ENCODE data around the gene CYB5A.

The CYB5A gene

GRCh38 chr18:74234326-74235171, 57.2 kb downstream of the CYB5A start:
- H3K23ac ChIP-seq (ENCODE audit: low read length), result no peak overlapping the region
- peak in 1 of 2 donors; percentile 45 for DNase-seq
- H3K4me1 ChIP-seq (ENCODE audit: control insufficient read depth in 1 of 2, insufficient read depth in 2 of 2, low read length in 2 of 2), result peaks cover 0 to 3% of the 10 kb centered on the region in 2 experiments
- WGBS (ENCODE audit: extremely low coverage, insufficient coverage, insufficient read length), result no CpG with 5 or more reads among the region's 10 CpGs
- H3K9me3 ChIP-seq (ENCODE audit: insufficient read depth, low read depth, low read length), result no peaks in the 10 kb centered on the region
- no peak overlapping the region for H2BK5ac ChIP-seq (ENCODE audit: low read depth, low read length, poor library complexity)
- H3K27ac ChIP-seq (ENCODE audit: low read depth, low read length), result no peak overlapping the region
- H3K36me3 ChIP-seq (ENCODE audit: control insufficient read depth in 1 of 2, insufficient read depth in 2 of 2, low read length in 2 of 2), result no peaks in the 10 kb centered on the region
- H3K79me1 ChIP-seq (ENCODE audit: low read length), result no peaks in the 10 kb centered on the region
- no peak overlapping the region for H3K4me3 ChIP-seq (ENCODE audit: low read depth, low read length)
- H2AFZ ChIP-seq (ENCODE audit: insufficient read depth, low read length, poor library complexity), result no peak overlapping the region
- no peak overlapping the region for H2BK120ac ChIP-seq (ENCODE audit: insufficient read depth, low read length, poor library complexity)
- no peak overlapping the region for H4K12ac ChIP-seq (ENCODE audit: low read depth, low read length)
- H2BK12ac ChIP-seq (ENCODE audit: low read length), result no peak overlapping the region
- no peak overlapping the region for H3K14ac ChIP-seq (ENCODE audit: low read length)
- no peak overlapping the region for H3K9ac ChIP-seq (ENCODE audit: low read length)
- H3K79me2 ChIP-seq (ENCODE audit: control insufficient read depth, insufficient read depth, low read length, poor library complexity), result no peaks in the 10 kb centered on the region
- H3K4me2 ChIP-seq (ENCODE audit: low read length), result no peak overlapping the region
- no peak overlapping the region for H2AK5ac ChIP-seq (ENCODE audit: low read length)
- H3K18ac ChIP-seq (ENCODE audit: low read length), result no peak overlapping the region
- no peaks in the 10 kb centered on the region for H3K27me3 ChIP-seq (ENCODE audit: insufficient read depth, low read length)
- no peak overlapping the region for H4K91ac ChIP-seq (ENCODE audit: low read depth, low read length)
- H3K4ac ChIP-seq (ENCODE audit: low read depth, low read length), result no peak overlapping the region
- no peak overlapping the region for H4K8ac ChIP-seq (ENCODE audit: low read depth, low read length)

DNA sequence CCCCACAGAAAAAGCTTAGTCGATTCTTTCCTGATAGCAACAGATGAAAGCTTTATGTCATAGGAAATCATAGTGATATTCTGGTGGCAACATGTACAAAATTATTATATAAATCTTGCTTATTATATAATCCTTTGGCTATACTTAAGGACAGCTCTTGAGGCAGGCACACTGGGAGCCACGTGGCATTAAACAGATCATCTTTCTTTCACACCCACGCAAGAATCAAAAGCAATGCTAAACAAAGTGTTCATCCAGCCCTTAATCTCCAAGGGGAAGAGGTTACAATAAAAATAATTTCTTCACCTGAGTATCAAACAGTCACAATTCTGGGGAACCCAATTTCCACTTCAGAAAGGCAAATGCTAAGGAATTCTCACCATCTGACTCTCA, 57.8 kb downstream of the CYB5A start:
- Histone ChIP-seq H2BK5ac (ENCODE audit: low read depth, low read length, poor library complexity) (no peak overlapping the region), H3K79me1 (ENCODE audit: low read length) (no peaks in the 10 kb centered on the region), H3K4ac (ENCODE audit: low read depth, low read length) (no peak overlapping the region), H3K27ac (ENCODE audit: low read depth, low read length) (no peak overlapping the region), H3K79me2 (ENCODE audit: control insufficient read depth, insufficient read depth, low read length, poor library complexity) (no peaks in the 10 kb centered on the region), H3K23ac (ENCODE audit: low read length) (no peak overlapping the region), H3K9me3 (ENCODE audit: insufficient read depth, low read depth, low read length) (no peaks in the 10 kb centered on the region), H4K12ac (ENCODE audit: low read depth, low read length) (no peak overlapping the region), H2BK120ac (ENCODE audit: insufficient read depth, low read length, poor library complexity) (no peak overlapping the region), H3K4me1 (ENCODE audit: control insufficient read depth in 1 of 2, insufficient read depth in 2 of 2, low read length in 2 of 2) (peaks cover 0 to 3% of the 10 kb centered on the region in 2 experiments), H3K18ac (ENCODE audit: low read length) (no peak overlapping the region), H3K36me3 (ENCODE audit: control insufficient read depth in 1 of 2, insufficient read depth in 2 of 2, low read length in 2 of 2) (no peaks in the 10 kb centered on the region), H3K4me2 (ENCODE audit: low read length) (no peak overlapping the region), H2AFZ (ENCODE audit: insufficient read depth, low read length, poor library complexity) (no peak overlapping the region), H2AK5ac (ENCODE audit: low read length) (no peak overlapping the region), H3K4me3 (ENCODE audit: low read depth, low read length) (no peak overlapping the region), H3K14ac (ENCODE audit: low read length) (no peak overlapping the region), H3K9ac (ENCODE audit: low read length) (no peak overlapping the region), H4K91ac (ENCODE audit: low read depth, low read length) (no peak overlapping the region), H3K27me3 (ENCODE audit: insufficient read depth, low read length) (no peaks in the 10 kb centered on the region), H4K8ac (ENCODE audit: low read depth, low read length) (no peak overlapping the region), H2BK12ac (ENCODE audit: low read length) (no peak overlapping the region)
- no CpG with 5 or more reads among the region's 3 CpGs for WGBS (ENCODE audit: extremely low coverage, insufficient coverage, insufficient read length)
- no peak for DNase-seq

GRCh38 chr18:74230922-74231714, 60.6 kb downstream of the CYB5A start:
- no peak overlapping the region for H4K12ac ChIP-seq (ENCODE audit: low read depth, low read length)
- no peak overlapping the region for H2BK12ac ChIP-seq (ENCODE audit: low read length)
- no peak overlapping the region for H3K9ac ChIP-seq (ENCODE audit: low read length)
- H3K4me1 ChIP-seq (ENCODE audit: control insufficient read depth in 1 of 2, insufficient read depth in 2 of 2, low read length in 2 of 2), result peaks cover 3% of the 10 kb centered on the region in 2 experiments
- H3K4me2 ChIP-seq (ENCODE audit: low read length), result no peak overlapping the region
- no CpG with 5 or more reads among the region's 7 CpGs for WGBS (ENCODE audit: extremely low coverage, insufficient coverage, insufficient read length)
- no peaks in the 10 kb centered on the region for H3K36me3 ChIP-seq (ENCODE audit: control insufficient read depth in 1 of 2, insufficient read depth in 2 of 2, low read length in 2 of 2)
- DNase-seq, result no peak
- H3K9me3 ChIP-seq (ENCODE audit: insufficient read depth, low read depth, low read length), result peaks cover 2% of the 10 kb centered on the region
- H3K79me2 ChIP-seq (ENCODE audit: control insufficient read depth, insufficient read depth, low read length, poor library complexity), result no peaks in the 10 kb centered on the region
- H3K4me3 ChIP-seq (ENCODE audit: low read depth, low read length), result no peak overlapping the region
- H2AFZ ChIP-seq (ENCODE audit: insufficient read depth, low read length, poor library complexity), result no peak overlapping the region
- H3K23ac ChIP-seq (ENCODE audit: low read length), result no peak overlapping the region
- no peak overlapping the region for H3K27ac ChIP-seq (ENCODE audit: low read depth, low read length)
- no peak overlapping the region for H2AK5ac ChIP-seq (ENCODE audit: low read length)
- H3K14ac ChIP-seq (ENCODE audit: low read length), result no peak overlapping the region
- H3K27me3 ChIP-seq (ENCODE audit: insufficient read depth, low read length), result no peaks in the 10 kb centered on the region
- no peak overlapping the region for H3K18ac ChIP-seq (ENCODE audit: low read length)
- no peak overlapping the region for H2BK120ac ChIP-seq (ENCODE audit: insufficient read depth, low read length, poor library complexity)
- no peaks in the 10 kb centered on the region for H3K79me1 ChIP-seq (ENCODE audit: low read length)
- H4K91ac ChIP-seq (ENCODE audit: low read depth, low read length), result no peak overlapping the region
- no peak overlapping the region for H4K8ac ChIP-seq (ENCODE audit: low read depth, low read length)
- H3K4ac ChIP-seq (ENCODE audit: low read depth, low read length), result no peak overlapping the region
- no peak overlapping the region for H2BK5ac ChIP-seq (ENCODE audit: low read depth, low read length, poor library complexity)

DNA sequence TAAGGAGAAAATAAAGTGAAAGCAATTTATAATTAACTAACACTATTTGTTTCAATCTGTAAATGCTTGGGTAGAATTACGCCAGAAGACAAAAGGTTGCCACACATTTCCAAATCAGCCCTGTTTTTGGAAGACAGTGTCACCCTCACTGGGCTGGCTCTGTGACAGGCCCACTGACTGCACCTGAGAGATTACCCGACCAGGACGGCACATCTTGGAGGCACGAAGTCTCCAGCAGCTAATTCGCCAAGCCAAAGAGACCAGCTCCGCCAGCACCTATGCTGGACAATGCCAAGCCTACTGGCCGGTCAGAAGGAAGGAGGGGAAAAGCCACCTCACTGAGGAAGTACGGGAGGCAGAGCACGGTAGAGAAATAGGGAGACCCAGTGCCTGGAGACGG, 61.9 kb downstream of the CYB5A start:
- DNase-seq, result no peak
- Histone ChIP-seq H3K79me1 (ENCODE audit: low read length) (no peaks in the 10 kb centered on the region), H3K4me2 (ENCODE audit: low read length) (no peak overlapping the region), H2BK12ac (ENCODE audit: low read length) (no peak overlapping the region), H4K91ac (ENCODE audit: low read depth, low read length) (no peak overlapping the region), H3K9me3 (ENCODE audit: insufficient read depth, low read depth, low read length) (peaks cover 2% of the 10 kb centered on the region), H2BK120ac (ENCODE audit: insufficient read depth, low read length, poor library complexity) (no peak overlapping the region), H3K4me1 (ENCODE audit: control insufficient read depth in 1 of 2, insufficient read depth in 2 of 2, low read length in 2 of 2) (peaks cover 0 to 3% of the 10 kb centered on the region in 2 experiments), H4K8ac (ENCODE audit: low read depth, low read length) (no peak overlapping the region), H3K18ac (ENCODE audit: low read length) (no peak overlapping the region), H3K27me3 (ENCODE audit: insufficient read depth, low read length) (no peaks in the 10 kb centered on the region), H3K9ac (ENCODE audit: low read length) (no peak overlapping the region), H4K12ac (ENCODE audit: low read depth, low read length) (no peak overlapping the region), H2BK5ac (ENCODE audit: low read depth, low read length, poor library complexity) (no peak overlapping the region), H3K4me3 (ENCODE audit: low read depth, low read length) (no peak overlapping the region), H2AFZ (ENCODE audit: insufficient read depth, low read length, poor library complexity) (no peak overlapping the region), H3K14ac (ENCODE audit: low read length) (no peak overlapping the region), H3K4ac (ENCODE audit: low read depth, low read length) (no peak overlapping the region), H2AK5ac (ENCODE audit: low read length) (no peak overlapping the region), H3K36me3 (ENCODE audit: control insufficient read depth in 1 of 2, insufficient read depth in 2 of 2, low read length in 2 of 2) (no peaks in the 10 kb centered on the region), H3K23ac (ENCODE audit: low read length) (no peak overlapping the region), H3K79me2 (ENCODE audit: control insufficient read depth, insufficient read depth, low read length, poor library complexity) (no peaks in the 10 kb centered on the region), H3K27ac (ENCODE audit: low read depth, low read length) (no peak overlapping the region)
- WGBS (ENCODE audit: extremely low coverage, insufficient coverage, insufficient read length), result no CpG with 5 or more reads among the region's 10 CpGs
